H1 (cell line): ENCODE results near the gene SLC22A23. TPM values are rescaled to one million over a fixed set of nuclear protein-coding genes. Genes with fewer than 3 reads are reported as not detected.
A peak's percentile ranks its signal among the peaks of the same experiment; 100 is the strongest.

ENCODE experiments used
- CTCF ChIA-PET: fragments of 300-600 bp; sonication (Branson Sonifier 250); formaldehyde crosslinking; loops from one replicate; lab custom pipeline; 2021; ENCODE audit not compliant: partially characterized antibody; lab: Charles Lee
- POLR2A ChIA-PET: fragments of 300-600 bp; sonication (Branson Sonifier 250); formaldehyde crosslinking; loops from one replicate; lab custom pipeline; 2021; ENCODE audit warnings: inconsistent platforms; ENCODE audit not compliant: partially characterized antibody; lab: Charles Lee
- DNase-seq, 2 experiments: peaks; one replicate each; pipeline versions ENCODE4 v3.0.0 to v3.0.0-alpha.2; 2010 to 2022; ENCODE audit warnings: low spot score in 2 of 2, low read depth in 1 of 2, mixed read lengths in 1 of 2
- FAIRE-seq: peaks from 2 replicates; lab custom pipeline; 2011; peaks lifted over from hg19 to GRCh38; lab: Jason Lieb, UNC
- H2AFZ ChIP-seq: 2 replicates; pipeline ENCODE4 v1.8.1; 2012; ENCODE audit warnings: low read length, inconsistent platforms
- H2AK5ac ChIP-seq: 2 replicates; pipeline ENCODE4 v1.6.1; 2013; ENCODE audit warnings: low read depth, low read length
- H2BK120ac ChIP-seq: replicated peaks from 2 replicates; pipeline ENCODE3; 2013; ENCODE audit warnings: low read depth, low read length, inconsistent platforms
- H2BK12ac ChIP-seq: 2 replicates; pipeline ENCODE4 v1.6.1; 2013; ENCODE audit warnings: low read depth, low read length
- H2BK15ac ChIP-seq: 2 replicates; pipeline ENCODE4 v1.6.1; 2013; ENCODE audit warnings: low read length
- H2BK20ac ChIP-seq: 2 replicates; pipeline ENCODE4 v1.6.1; 2013; ENCODE audit warnings: low read length
- H2BK5ac ChIP-seq: 2 replicates; pipeline ENCODE4 v1.6.1; 2013; ENCODE audit warnings: low read depth, low read length
- H3K14ac ChIP-seq: 2 replicates; pipeline ENCODE4 v1.6.1; 2013; ENCODE audit warnings: inconsistent platforms; ENCODE audit not compliant: insufficient read length
- H3K18ac ChIP-seq: 2 replicates; pipeline ENCODE4 v1.6.1; 2013; ENCODE audit warnings: low read length; ENCODE audit errors: extremely low read depth
- H3K23ac ChIP-seq: 2 replicates; pipeline ENCODE4 v1.6.1; 2013; ENCODE audit warnings: inconsistent platforms; ENCODE audit not compliant: insufficient read length
- H3K23me2 ChIP-seq: 2 replicates; pipeline ENCODE4 v1.6.1; 2013; ENCODE audit warnings: low read depth, low read length
- H3K27ac ChIP-seq: 2 replicates; pipeline ENCODE4 v1.6.1; 2011; ENCODE audit warnings: low read depth, low read length, inconsistent platforms
- H3K27me3 ChIP-seq, 4 experiments: replicated peaks in 1 of 4; 1 replicate in 1 of 4; 2 replicates in 3 of 4; pipeline versions ENCODE4 v1.6.1 to v1.8.1; 2011 to 2013; ENCODE audit warnings: low read length in 3 of 4, mild to moderate bottlenecking in 3 of 4, inconsistent platforms in 2 of 4, mixed read lengths in 2 of 4, moderate library complexity in 1 of 4; ENCODE audit not compliant: control insufficient read depth in 3 of 4, insufficient read depth in 3 of 4; ENCODE audit errors: extremely low read depth in 1 of 4
- H3K36me3 ChIP-seq, 4 experiments: 2 replicates each; pipeline versions ENCODE4 v1.6.1 to v1.8.1; 2011 to 2013; ENCODE audit warnings: mild to moderate bottlenecking in 4 of 4, low read length in 3 of 4, moderate library complexity in 2 of 4, control low read depth in 1 of 4, inconsistent platforms in 1 of 4; ENCODE audit not compliant: insufficient read depth in 4 of 4, control insufficient read depth in 2 of 4
- H3K4ac ChIP-seq: replicated peaks from 2 replicates; pipeline ENCODE3; 2013; ENCODE audit warnings: low read length, low read depth, mixed read lengths, inconsistent platforms; ENCODE audit not compliant: insufficient read length
- H3K4me1 ChIP-seq, 4 experiments: replicated peaks in 1 of 4; 1 replicate in 1 of 4; 2 replicates in 3 of 4; pipeline versions ENCODE4 v1.6.1 to v1.8.1; 2011 to 2013; ENCODE audit warnings: low read length in 3 of 4, inconsistent platforms in 2 of 4, mixed read lengths in 1 of 4; ENCODE audit not compliant: insufficient read depth in 4 of 4, control insufficient read depth in 3 of 4
- H3K4me2 ChIP-seq, 2 experiments: 2 replicates each; pipeline versions ENCODE4 v1.6.1 to v1.8.1; 2011 to 2013; ENCODE audit warnings: low read depth in 2 of 2, low read length in 2 of 2, control low read depth in 1 of 2, inconsistent platforms in 1 of 2, mild to moderate bottlenecking in 1 of 2; ENCODE audit not compliant: insufficient read depth in 1 of 2
- H3K4me3 ChIP-seq, 4 experiments: fragments of 200-600, 300-600 bp in 1 of 4; sonication (generic), shearing (Covaris generic), sonication (Bioruptor Twin) in 1 of 4; 2 replicates each; pipeline versions ENCODE4 v1.5.1 to v1.8.1; 2011 to 2016; ENCODE audit warnings: low read length in 4 of 4, low read depth in 3 of 4, control low read depth in 2 of 4, inconsistent platforms in 2 of 4, mild to moderate bottlenecking in 2 of 4, mixed read lengths in 1 of 4, moderate library complexity in 1 of 4; ENCODE audit not compliant: insufficient read depth in 2 of 4; ENCODE audit errors: extremely low read depth in 1 of 4
- H3K56ac ChIP-seq: replicated peaks from 2 replicates; pipeline ENCODE3; 2013; ENCODE audit warnings: low read depth, mild to moderate bottlenecking, mixed read lengths, low read length, inconsistent platforms; ENCODE audit not compliant: insufficient read length
- H3K79me1 ChIP-seq: 2 replicates; pipeline ENCODE4 v1.6.1; 2013; ENCODE audit warnings: low read depth, low read length, control low read depth
- H3K79me2 ChIP-seq, 2 experiments: 2 replicates each; pipeline versions ENCODE4 v1.6.1 to v1.8.1; 2012 to 2013; ENCODE audit warnings: low read length in 2 of 2, mild to moderate bottlenecking in 2 of 2, inconsistent platforms in 1 of 2; ENCODE audit not compliant: insufficient read depth in 2 of 2, control insufficient read depth in 1 of 2
- H3K9ac ChIP-seq, 4 experiments: replicated peaks in 1 of 4; 1 replicate in 1 of 4; 2 replicates in 3 of 4; pipeline versions ENCODE4 v1.6.1 to v1.8.1; 2011 to 2013; ENCODE audit warnings: low read depth in 3 of 4, low read length in 3 of 4, control low read depth in 2 of 4, mild to moderate bottlenecking in 2 of 4, moderate library complexity in 2 of 4, inconsistent platforms in 1 of 4; ENCODE audit errors: extremely low read depth in 1 of 4
- H3K9me3 ChIP-seq, 2 experiments: 2 replicates each; pipeline versions ENCODE4 v1.6.1 to v1.8.1; 2012 to 2013; ENCODE audit warnings: mild to moderate bottlenecking in 2 of 2, moderate library complexity in 2 of 2, control low read depth in 1 of 2, inconsistent platforms in 1 of 2, low read depth in 1 of 2, low read length in 1 of 2, mixed read lengths in 1 of 2; ENCODE audit not compliant: insufficient read depth in 2 of 2
- H4K20me1 ChIP-seq, 2 experiments: replicated peaks in 1 of 2; 2 replicates each; pipeline versions ENCODE3 to v1.8.1; 2011 to 2013; ENCODE audit warnings: inconsistent platforms in 2 of 2, low read length in 2 of 2, mild to moderate bottlenecking in 1 of 2; ENCODE audit not compliant: insufficient read depth in 2 of 2, control insufficient read depth in 1 of 2
- H4K5ac ChIP-seq: 2 replicates; pipeline ENCODE4 v1.6.1; 2013; ENCODE audit warnings: low read length, low read depth, mixed read lengths, inconsistent platforms; ENCODE audit not compliant: insufficient read length
- H4K8ac ChIP-seq: 2 replicates; pipeline ENCODE4 v1.8.0; 2013; ENCODE audit warnings: mild to moderate bottlenecking, moderate library complexity, low read length, inconsistent platforms; ENCODE audit not compliant: insufficient read depth; ENCODE audit errors: extremely low read depth
- H4K91ac ChIP-seq: replicated peaks from 2 replicates; pipeline ENCODE3; 2013; ENCODE audit warnings: low read length, mixed read lengths, inconsistent platforms; ENCODE audit not compliant: insufficient read length
- CREB1 ChIP-seq: IDR thresholded peaks from 2 replicates; pipeline ENCODE4 v1.6.1; 2012; ENCODE audit warnings: inconsistent platforms
- E2F6 ChIP-seq: IDR thresholded peaks from 2 replicates; pipeline ENCODE4 v1.6.1; 2012; ENCODE audit warnings: inconsistent platforms
- EGR1 ChIP-seq: IDR thresholded peaks from 2 replicates; pipeline ENCODE4 v1.6.1; 2011; ENCODE audit warnings: low read depth, low read length, borderline replicate concordance
- RAD21 ChIP-seq, 2 experiments: IDR thresholded peaks in 1 of 2; conservative IDR thresholded peaks in 1 of 2; 2 replicates each; pipeline ENCODE4 v1.6.1; 2011; ENCODE audit warnings: low read depth in 2 of 2, low read length in 2 of 2, improper control_type of control experiment in 1 of 2, inconsistent platforms in 1 of 2, mild to moderate bottlenecking in 1 of 2, moderate library complexity in 1 of 2
- TAF7 ChIP-seq: optimal IDR thresholded peaks from 2 replicates; pipeline ENCODE3; 2011; ENCODE audit warnings: low read depth, mild to moderate bottlenecking, inconsistent platforms, low read length, moderate library complexity, borderline replicate concordance
- WGBS, 2 experiments: shearing (Covaris generic) in 1 of 2; methylation state at CpG; one replicate each; pipeline versions ENCODE4 v1.1.6 to v1.1.7; 2013 to 2015; ENCODE audit warnings: low lambda C conversion rate in 2 of 2, mixed read lengths in 2 of 2, inconsistent platforms in 1 of 2, low coverage in 1 of 2, missing lambda C conversion rate in 1 of 2; ENCODE audit not compliant: insufficient replicate concordance in 2 of 2, insufficient coverage in 1 of 2, insufficient read length in 1 of 2; ENCODE audit errors: extremely low coverage in 1 of 2, missing lambda C conversion rate in 1 of 2; 5-methylcytosine and 5-hydroxymethylcytosine counted together
- polyA plus RNA-seq, 7 experiments: library from polyadenylated mRNA; depleted of rRNA in 3 of 7; stranded (reverse) in 5 of 7; unstranded in 2 of 7; fragments of >200 nt in 5 of 7; fragments of 200-250 nt in 2 of 7; gene quantifications; 1 replicate in 5 of 7; 2 replicates in 1 of 7; 4 replicates in 1 of 7; pipeline versions ENCODE4 v1.2.1 to v1.2.3, GENCODE V29; 2011 to 2013; ENCODE audit warnings: missing spikeins in 2 of 7, mixed read lengths in 2 of 7
- total RNA-seq: library from RNA; stranded (reverse); fragmentation: NEBNext Ultra II Directional; extraction: Animal tissue kit (Norgen Biotek cat#: 25700); gene quantifications from 2 replicates; pipeline ENCODE4 v1.2.1, GENCODE V29; 2021
- TF ChIP-seq, protein P1 (sequence below): IDR thresholded peaks from 2 replicates; pipeline ENCODE4 v1.6.1; 2012; ENCODE audit warnings: low read length, inconsistent platforms
- TF ChIP-seq, protein P2 (sequence below): IDR thresholded peaks from 2 replicates; pipeline ENCODE4 v1.6.1; 2011; ENCODE audit warnings: low read length, improper control_type of control experiment
- TF ChIP-seq, protein P3 (sequence below): IDR thresholded peaks from 2 replicates; pipeline ENCODE4 v1.6.1; 2011; ENCODE audit warnings: low read depth, mild to moderate bottlenecking, low read length; ENCODE audit not compliant: insufficient read depth

SLC22A23 gene
- total and polyA plus RNA-seq, 2 of the 8 experiments (the other 6 are each of a cell fraction or from before 2014, with no cell fraction given): 9.9 to 38.4 TPM

GRCh38 chr6:3353939-3354338 is 102.9 kb downstream of the SLC22A23 start:
- H3K9ac ChIP-seq: no peak overlapping the region
- H3K27ac ChIP-seq: no peak overlapping the region
- H3K9me3 ChIP-seq: no peaks in the 10 kb centered on the region
- DNase-seq (no peak), FAIRE-seq (no peak)
- H2AK5ac ChIP-seq: peak overlapping the region; percentile 70; the same call in 1 of the 2 replicates
- ChIA-PET CTCF (interaction anchor here (1.3 to 1.9 kb wide), 3 partner anchors 18 to 58 kb away, joined by 4 to 6 read pairs (median 5); no protein-coding TSS in a partner anchor), POLR2A (interaction anchor here (1.5 to 1.7 kb wide), 2 partner anchors 11 to 15 kb away, joined by 4 read pairs; no protein-coding TSS in a partner anchor)
- H3K4me3 ChIP-seq: no peak overlapping the region
- no peak overlapping the region for H3K4ac ChIP-seq
- WGBS, 2 experiments: 88% methylated on average over 5 of the region's 5 CpGs; no CpG with 5 or more reads in 1 of the 2 experiments
- H2BK20ac ChIP-seq: no peak overlapping the region
- no peak overlapping the region; the same call in 1 of the 2 replicates for H4K8ac ChIP-seq
- H3K27me3 ChIP-seq: no peaks in the 10 kb centered on the region
- H2AFZ ChIP-seq: no peak overlapping the region
- H2BK15ac ChIP-seq: 0 out of 2 replicates have a peak overlapping the region, but pooled peaks have one; percentile 9
- H2BK120ac ChIP-seq: no peak overlapping the region
- 0 out of 2 replicates have a peak, but pooled peaks cover 2% of the 10 kb centered on the region for H3K23me2 ChIP-seq
- peak overlapping the region; percentile 34 for H4K91ac ChIP-seq
- H3K23ac ChIP-seq: no peak overlapping the region
- H2BK5ac ChIP-seq: no peak overlapping the region
- H3K56ac ChIP-seq: no peak overlapping the region
- H3K18ac ChIP-seq: no peak overlapping the region; the same call in 1 of the 2 replicates
- no peak overlapping the region for H3K4me2 ChIP-seq
- peaks cover 5% of the 10 kb centered on the region; the same call in 1 of the 2 replicates for H3K79me1 ChIP-seq
- H2BK12ac ChIP-seq: peak overlapping the region; percentile 64; the same call in 1 of the 2 replicates
- H3K36me3 ChIP-seq: no peaks in the 10 kb centered on the region
- no peak overlapping the region for H4K5ac ChIP-seq
- peaks cover 9 to 28% (median 19%) of the 10 kb centered on the region in 4 experiments for H3K4me1 ChIP-seq
- H3K79me2 ChIP-seq: peaks cover 0 to 11% of the 10 kb centered on the region in 2 experiments; a peak in 3 of 4 replicates
- H3K14ac ChIP-seq: no peak overlapping the region
- H4K20me1 ChIP-seq: peaks cover 2% of the 10 kb centered on the region in 2 experiments
- TF ChIP-seq, protein P1, sequence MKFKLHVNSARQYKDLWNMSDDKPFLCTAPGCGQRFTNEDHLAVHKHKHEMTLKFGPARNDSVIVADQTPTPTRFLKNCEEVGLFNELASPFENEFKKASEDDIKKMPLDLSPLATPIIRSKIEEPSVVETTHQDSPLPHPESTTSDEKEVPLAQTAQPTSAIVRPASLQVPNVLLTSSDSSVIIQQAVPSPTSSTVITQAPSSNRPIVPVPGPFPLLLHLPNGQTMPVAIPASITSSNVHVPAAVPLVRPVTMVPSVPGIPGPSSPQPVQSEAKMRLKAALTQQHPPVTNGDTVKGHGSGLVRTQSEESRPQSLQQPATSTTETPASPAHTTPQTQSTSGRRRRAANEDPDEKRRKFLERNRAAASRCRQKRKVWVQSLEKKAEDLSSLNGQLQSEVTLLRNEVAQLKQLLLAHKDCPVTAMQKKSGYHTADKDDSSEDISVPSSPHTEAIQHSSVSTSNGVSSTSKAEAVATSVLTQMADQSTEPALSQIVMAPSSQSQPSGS: no peak
- no peak for TF ChIP-seq EGR1
- no peak for TF ChIP-seq TAF7
- TF ChIP-seq, protein P2, sequence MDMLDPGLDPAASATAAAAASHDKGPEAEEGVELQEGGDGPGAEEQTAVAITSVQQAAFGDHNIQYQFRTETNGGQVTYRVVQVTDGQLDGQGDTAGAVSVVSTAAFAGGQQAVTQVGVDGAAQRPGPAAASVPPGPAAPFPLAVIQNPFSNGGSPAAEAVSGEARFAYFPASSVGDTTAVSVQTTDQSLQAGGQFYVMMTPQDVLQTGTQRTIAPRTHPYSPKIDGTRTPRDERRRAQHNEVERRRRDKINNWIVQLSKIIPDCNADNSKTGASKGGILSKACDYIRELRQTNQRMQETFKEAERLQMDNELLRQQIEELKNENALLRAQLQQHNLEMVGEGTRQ: no peak
- TF ChIP-seq, protein P3, sequence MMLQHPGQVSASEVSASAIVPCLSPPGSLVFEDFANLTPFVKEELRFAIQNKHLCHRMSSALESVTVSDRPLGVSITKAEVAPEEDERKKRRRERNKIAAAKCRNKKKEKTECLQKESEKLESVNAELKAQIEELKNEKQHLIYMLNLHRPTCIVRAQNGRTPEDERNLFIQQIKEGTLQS: no peak
- no peak for TF ChIP-seq RAD21 (IDR thresholded peaks at IDR 0.05 in 1 of 2, conservative IDR thresholded peaks at IDR 0.05 in 1 of 2; ENCODE audit: low read depth in 2 of 2, low read length in 2 of 2)
- no peak for TF ChIP-seq CREB1
- no peak for TF ChIP-seq E2F6
